HUES48 (cell line): Measurements from ENCODE around the gene WDFY2.

Experiments
- H3K27ac ChIP-seq: one replicate; pipeline ENCODE4 v1.7.0; 2013; ENCODE audit warnings: low read depth, low read length, inconsistent platforms
- H3K27me3 ChIP-seq: 2 replicates; pipeline ENCODE4 v1.6.1; 2013; ENCODE audit warnings: mild to moderate bottlenecking, low read length; ENCODE audit not compliant: control insufficient read depth, insufficient read depth
- H3K36me3 ChIP-seq: 2 replicates; pipeline ENCODE4 v1.6.1; 2013; ENCODE audit warnings: low read length; ENCODE audit not compliant: control insufficient read depth, insufficient read depth
- H3K4me1 ChIP-seq: 2 replicates; pipeline ENCODE4 v1.6.1; 2013; ENCODE audit warnings: mild to moderate bottlenecking, low read length; ENCODE audit not compliant: control insufficient read depth, insufficient read depth
- H3K4me3 ChIP-seq: 2 replicates; pipeline ENCODE4 v1.5.1; 2013; ENCODE audit warnings: mild to moderate bottlenecking, low read depth, low read length
- H3K9ac ChIP-seq: 2 replicates; pipeline ENCODE4 v1.6.1; 2013; ENCODE audit warnings: mild to moderate bottlenecking, low read depth, low read length, moderate library complexity
- H3K9me3 ChIP-seq: 2 replicates; pipeline ENCODE4 v1.6.1; 2013; ENCODE audit warnings: low read length; ENCODE audit not compliant: control insufficient read depth, insufficient read depth

Gene WDFY2

DNA sequence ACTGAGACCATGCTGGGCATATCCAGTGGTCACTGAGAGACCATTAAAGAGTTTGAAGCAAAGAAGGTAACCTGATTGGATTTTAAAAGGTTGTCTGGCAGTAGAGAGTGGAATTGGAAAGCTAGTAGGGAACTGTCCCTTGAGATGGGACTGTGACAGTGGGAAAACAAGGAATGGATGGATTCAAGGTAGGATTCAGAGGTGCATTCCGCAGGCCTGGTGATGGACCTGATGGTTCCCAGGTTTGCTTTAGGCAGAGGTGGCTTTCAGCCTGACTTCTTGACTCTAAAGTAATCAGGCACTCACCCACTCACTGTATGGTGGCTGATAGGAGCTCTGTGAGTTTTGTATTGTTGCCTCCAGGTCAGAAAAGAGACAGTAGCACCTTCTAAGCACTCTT, 146.7 kb downstream of the WDFY2 start:
- H3K4me1 ChIP-seq = no peaks in the 10 kb centered on the region
- H3K36me3 ChIP-seq = peaks cover 40% of the 10 kb centered on the region
- no peaks in the 10 kb centered on the region for H3K27me3 ChIP-seq
- H3K27ac ChIP-seq = no peak overlapping the region
- H3K9me3 ChIP-seq = no peaks in the 10 kb centered on the region
- no peak overlapping the region for H3K4me3 ChIP-seq
- no peak overlapping the region for H3K9ac ChIP-seq

DNA sequence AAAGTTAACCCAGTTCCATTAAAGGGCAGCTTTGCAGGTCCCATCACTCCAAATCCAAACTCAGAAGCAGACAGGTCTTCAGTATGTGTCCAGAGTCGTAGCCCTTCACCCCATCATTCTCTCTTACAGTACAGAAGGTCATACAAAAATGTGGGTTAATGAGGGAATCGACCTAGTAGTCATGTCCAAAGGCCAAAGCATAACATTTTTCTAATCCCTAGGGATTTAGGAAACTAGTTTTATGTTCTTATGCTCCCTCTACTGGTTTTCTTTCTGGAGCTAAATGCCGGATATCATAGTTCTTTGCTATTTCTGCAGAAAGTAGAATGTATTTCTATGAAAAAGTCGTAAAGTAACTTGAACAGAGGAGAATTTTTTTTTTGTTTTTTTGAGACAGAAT, 147.5 kb downstream of the WDFY2 start:
- Histone ChIP-seq H3K9ac (no peak overlapping the region), H3K9me3 (no peaks in the 10 kb centered on the region), H3K4me3 (no peak overlapping the region), H3K27me3 (no peaks in the 10 kb centered on the region), H3K27ac (no peak overlapping the region), H3K4me1 (no peaks in the 10 kb centered on the region), H3K36me3 (peaks cover 35% of the 10 kb centered on the region)

DNA sequence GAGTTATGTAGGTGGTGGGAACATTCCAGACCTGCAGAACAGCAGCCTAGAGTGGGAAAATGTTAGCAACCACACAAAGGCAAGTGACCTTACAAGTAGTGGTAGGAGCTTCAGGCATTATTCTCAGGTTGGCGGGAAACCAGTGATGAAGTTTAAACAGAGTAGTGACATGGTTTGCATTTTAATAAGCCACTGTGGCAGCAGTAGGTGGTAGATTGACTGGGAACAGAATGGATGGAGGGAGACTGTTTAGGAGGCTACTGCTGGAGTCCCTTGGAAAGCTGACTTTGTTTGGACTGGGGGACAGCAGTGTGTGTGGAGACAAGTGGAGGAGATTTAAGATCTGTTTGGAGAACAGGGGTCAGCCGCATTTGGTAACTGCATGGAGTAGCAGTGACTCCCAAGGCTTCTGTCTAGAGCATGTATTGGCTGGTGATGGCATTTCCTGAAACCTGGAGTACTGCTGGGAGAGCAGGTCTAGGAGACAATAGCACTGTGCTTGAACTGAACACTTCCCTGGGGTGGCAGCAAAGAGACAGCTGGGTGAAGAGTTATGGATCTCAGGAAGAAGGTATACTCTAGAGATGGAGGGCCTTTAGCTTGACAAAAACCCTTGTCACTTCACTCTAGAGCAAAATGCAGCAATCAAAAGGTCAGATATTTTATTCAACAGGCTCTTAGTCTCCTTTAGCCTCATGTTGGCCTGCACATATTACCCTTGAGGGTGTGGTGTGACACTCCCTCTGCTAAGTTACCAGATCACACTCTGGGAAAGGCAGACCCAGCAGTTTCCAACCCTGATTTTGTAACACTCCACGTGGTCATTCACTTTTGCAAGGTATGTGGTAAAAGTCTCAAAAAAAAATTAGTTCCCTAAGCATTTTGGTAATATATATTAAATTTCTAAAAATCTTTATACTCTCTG, 149.4 kb downstream of the WDFY2 start:
- H3K9ac ChIP-seq = no peak overlapping the region
- no peak overlapping the region for H3K27ac ChIP-seq
- H3K36me3 ChIP-seq = peaks cover 30% of the 10 kb centered on the region; the same call in 1 of the 2 replicates
- no peak overlapping the region for H3K4me3 ChIP-seq
- H3K27me3 ChIP-seq = no peaks in the 10 kb centered on the region
- no peaks in the 10 kb centered on the region for H3K4me1 ChIP-seq
- H3K9me3 ChIP-seq = no peaks in the 10 kb centered on the region

DNA sequence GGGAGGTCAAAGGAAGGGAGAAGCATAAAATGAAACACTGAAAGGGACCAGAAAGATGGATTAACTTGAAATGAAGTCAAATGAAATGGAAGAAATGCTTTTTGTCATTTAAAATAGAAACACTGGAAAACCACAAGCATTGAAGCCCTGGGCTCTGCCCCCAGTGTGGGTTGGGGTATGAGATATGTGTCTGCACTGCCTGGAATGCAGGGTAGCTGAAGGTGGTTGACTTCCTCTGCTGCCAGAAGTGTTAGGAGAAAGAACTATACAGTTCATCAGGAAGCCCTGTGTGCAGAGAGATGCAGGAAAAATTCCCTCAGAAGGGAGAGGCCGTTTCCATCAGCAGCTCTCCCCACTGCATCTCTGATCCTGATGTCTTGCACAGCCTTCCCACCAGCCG, 150.5 kb downstream of the WDFY2 start:
- no peaks in the 10 kb centered on the region for H3K9me3 ChIP-seq
- no peaks in the 10 kb centered on the region for H3K4me1 ChIP-seq
- no peak overlapping the region for H3K27ac ChIP-seq
- H3K36me3 ChIP-seq = peaks cover 41% of the 10 kb centered on the region
- H3K9ac ChIP-seq = no peak overlapping the region
- H3K4me3 ChIP-seq = no peak overlapping the region
- no peaks in the 10 kb centered on the region for H3K27me3 ChIP-seq

DNA sequence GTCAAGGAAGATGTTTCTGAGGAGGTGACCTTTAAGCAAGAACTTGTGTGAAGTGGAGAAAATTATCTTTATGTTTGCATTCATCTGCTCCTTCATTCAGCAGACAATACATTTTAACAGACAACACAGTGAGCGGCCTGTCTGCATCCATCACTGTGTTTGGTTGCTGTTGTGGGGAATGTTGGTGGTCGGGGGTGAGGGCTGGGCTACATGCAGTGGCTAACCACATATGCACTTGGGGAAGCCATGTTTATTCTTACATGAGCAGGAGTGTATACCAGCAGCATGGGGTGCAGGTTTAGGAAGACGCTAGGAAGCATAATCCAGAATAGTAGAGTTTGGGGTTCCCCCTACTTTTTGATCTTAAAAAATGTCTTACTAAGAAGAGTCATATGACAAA, 153.3 kb downstream of the WDFY2 start:
- H3K9me3 ChIP-seq = no peaks in the 10 kb centered on the region
- peaks cover 48% of the 10 kb centered on the region for H3K36me3 ChIP-seq
- no peaks in the 10 kb centered on the region for H3K27me3 ChIP-seq
- no peaks in the 10 kb centered on the region for H3K4me1 ChIP-seq
- H3K9ac ChIP-seq = no peak overlapping the region
- H3K27ac ChIP-seq = no peak overlapping the region
- H3K4me3 ChIP-seq = no peak overlapping the region

DNA sequence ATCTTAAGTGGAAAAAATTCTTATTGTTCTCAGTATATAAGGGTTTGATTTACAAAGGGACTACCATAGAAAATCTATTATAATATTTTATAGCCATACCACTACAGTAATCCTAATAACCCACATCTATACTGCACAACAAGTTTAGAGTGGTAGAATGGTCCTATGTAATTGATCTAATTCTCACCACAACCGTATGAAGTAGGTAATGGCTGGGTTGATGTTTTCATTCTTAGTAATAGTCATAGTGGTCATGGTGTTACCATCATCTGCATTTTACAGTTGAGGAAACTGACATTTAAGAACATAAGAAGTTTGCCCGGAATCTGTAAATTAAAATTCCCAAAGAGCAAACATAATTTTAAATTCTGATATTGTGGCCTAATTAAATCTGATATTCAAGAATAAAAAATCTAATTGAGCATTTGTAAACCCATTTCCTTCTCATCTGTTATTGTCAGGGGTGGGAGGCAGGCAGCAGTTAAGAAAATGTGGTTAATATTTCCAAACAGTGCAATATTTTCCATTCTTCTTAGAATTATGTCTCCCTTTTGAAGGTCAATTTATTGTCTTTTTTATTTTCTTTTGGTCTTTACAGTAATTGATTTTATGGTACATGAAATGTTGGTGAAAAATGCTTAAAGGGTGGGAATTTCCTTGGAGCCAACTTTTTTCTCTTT, 154.1 kb downstream of the WDFY2 start:
- H3K4me1 ChIP-seq = no peaks in the 10 kb centered on the region
- H3K4me3 ChIP-seq = no peak overlapping the region
- no peaks in the 10 kb centered on the region for H3K9me3 ChIP-seq
- H3K27ac ChIP-seq = no peak overlapping the region
- peaks cover 48% of the 10 kb centered on the region for H3K36me3 ChIP-seq
- no peak overlapping the region for H3K9ac ChIP-seq
- no peaks in the 10 kb centered on the region for H3K27me3 ChIP-seq

DNA sequence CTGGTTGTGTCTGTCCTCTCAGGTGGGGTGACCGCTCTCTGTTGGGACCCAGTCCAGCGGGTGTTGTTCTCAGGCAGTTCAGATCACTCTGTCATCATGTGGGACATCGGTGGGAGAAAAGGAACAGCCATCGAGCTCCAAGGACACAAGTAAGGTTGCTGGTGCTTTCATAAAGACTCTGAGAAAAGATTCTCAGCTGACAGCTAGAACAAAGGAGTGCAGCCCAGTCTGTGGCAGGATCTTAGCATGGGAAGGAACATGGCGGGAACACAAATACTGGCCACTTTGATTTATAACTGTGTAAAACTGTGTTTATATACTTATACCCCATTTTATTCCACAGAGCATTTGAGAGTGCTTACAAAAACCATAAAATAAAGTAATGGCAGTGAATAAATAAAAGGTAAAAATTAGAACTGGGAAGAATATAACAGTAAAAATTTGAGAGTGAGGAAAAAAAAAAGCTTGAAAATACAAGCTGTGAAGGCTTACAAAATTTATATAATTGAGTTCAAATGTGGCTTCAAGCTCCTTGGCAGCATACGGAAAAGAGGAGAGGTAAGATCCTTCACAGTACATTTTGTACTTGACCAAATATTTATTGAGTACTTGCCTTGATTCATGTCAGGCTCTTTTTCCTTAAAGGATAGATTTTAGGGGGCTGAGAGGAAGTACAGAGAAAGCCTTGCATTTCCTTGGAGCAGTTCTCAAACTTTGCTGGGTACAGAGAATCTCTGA, 154.9 kb downstream of the WDFY2 start:
- Histone ChIP-seq H3K9ac (no peak overlapping the region), H3K4me1 (no peaks in the 10 kb centered on the region), H3K4me3 (no peak overlapping the region), H3K27ac (no peak overlapping the region), H3K27me3 (no peaks in the 10 kb centered on the region), H3K9me3 (no peaks in the 10 kb centered on the region), H3K36me3 (peaks cover 48% of the 10 kb centered on the region)

DNA sequence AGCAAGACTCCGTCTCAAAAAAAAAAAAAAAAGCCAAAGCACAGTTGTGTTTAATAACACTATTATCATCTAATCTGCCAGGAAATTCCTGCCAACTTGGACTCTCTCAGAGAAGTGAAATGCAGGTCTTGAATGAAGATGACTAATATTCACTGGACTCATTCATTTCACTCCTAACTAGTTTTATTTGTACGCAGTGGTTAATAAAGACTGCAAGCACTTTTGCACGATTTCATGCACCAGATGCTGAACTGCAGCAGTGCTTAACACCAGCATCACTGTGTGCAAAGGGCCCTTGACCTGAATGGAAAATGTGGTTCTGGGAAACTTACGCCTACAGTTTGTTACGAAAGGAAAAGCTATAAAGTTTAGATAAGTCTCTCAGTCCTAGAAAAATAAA, 156.4 kb downstream of the WDFY2 start:
- Histone ChIP-seq H3K27me3 (no peaks in the 10 kb centered on the region), H3K27ac (no peak overlapping the region), H3K9me3 (no peaks in the 10 kb centered on the region), H3K4me3 (no peak overlapping the region), H3K9ac (no peak overlapping the region), H3K4me1 (no peaks in the 10 kb centered on the region), H3K36me3 (peaks cover 39% of the 10 kb centered on the region)

DNA sequence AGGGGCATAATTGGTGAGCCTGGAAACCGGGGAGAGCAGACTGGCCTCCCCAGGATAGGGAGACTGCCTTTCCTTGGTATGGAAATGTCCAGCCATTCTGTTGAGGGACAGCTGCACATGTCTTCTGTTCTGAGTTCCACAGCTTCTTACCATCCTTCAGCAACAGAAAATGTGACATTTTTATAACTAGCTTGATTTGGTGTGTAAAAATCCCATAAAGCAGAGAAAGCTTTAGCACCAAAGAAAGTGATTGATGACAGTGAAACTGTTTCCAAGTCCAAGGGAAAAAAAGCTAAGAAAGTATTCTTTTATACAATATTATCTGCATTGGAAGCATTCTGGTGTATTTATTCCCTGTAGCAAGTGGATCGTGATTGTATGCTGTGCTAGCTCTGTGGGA, 157.8 kb downstream of the WDFY2 start:
- H3K36me3 ChIP-seq = peaks cover 46% of the 10 kb centered on the region
- H3K27me3 ChIP-seq = no peaks in the 10 kb centered on the region
- H3K4me1 ChIP-seq = no peaks in the 10 kb centered on the region

DNA sequence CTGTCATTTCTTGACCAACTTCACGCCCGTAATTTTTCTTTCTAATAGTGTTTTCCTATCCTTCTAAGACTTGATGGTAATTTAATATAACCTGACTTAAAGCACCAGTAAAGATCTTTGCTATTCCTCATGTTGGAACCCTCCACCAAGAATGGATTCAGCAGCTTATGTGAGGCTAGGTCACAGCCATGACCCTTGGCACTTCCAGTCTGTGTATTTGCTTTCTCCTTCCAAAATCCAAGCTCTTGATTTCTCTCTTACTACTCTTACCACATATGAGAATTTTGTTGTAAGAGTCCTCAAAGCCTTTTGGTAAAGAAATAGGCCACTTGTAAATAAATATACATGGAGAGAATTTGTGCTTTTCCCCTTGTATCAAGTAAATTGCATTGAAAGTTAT, 158.3 kb downstream of the WDFY2 start:
- Histone ChIP-seq H3K4me3 (no peak overlapping the region), H3K27me3 (no peaks in the 10 kb centered on the region), H3K36me3 (peaks cover 52% of the 10 kb centered on the region), H3K4me1 (no peaks in the 10 kb centered on the region), H3K9me3 (peaks cover 12% of the 10 kb centered on the region; the same call in 1 of the 2 replicates), H3K9ac (no peak overlapping the region), H3K27ac (no peak overlapping the region)

More for the DNA sequence above, 157.8 kb downstream of the WDFY2 start:
- Histone ChIP-seq H3K4me3 (no peak overlapping the region), H3K27ac (no peak overlapping the region), H3K9me3 (peaks cover 7% of the 10 kb centered on the region; the same call in 1 of the 2 replicates), H3K9ac (no peak overlapping the region)
